ENCODE measurements around the gene MLLT10.

DNA sequence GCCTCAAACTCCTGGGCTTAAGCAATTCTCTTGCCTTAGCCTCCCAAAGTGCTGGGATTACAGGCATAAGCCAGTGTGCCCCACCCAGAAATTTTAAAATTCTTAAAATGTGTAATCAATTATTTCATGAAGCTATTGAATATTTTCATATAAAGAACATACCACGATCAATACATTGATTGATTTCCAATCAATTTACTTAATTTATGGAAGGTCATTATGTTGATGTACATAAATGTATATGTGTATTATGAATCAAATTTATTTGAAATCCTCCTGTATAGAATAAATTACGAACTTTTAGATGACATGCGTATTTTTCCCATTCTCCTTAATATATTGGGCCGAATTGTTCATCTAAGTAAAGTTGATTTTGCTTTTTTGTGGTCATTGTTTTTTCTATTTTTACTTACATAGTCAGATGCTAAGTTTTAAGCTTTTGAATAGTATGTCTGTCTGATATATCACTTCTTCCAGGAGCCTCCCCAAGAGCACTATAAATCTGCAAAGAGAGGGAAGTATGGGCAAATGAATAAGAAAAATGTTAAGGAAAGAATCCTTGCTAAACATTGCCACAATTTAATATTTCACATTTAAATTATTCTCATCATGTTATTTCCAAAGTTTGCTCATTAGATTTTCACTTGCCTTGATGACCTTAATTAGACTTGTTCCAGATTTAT, 43.9 kb upstream of the MLLT10 start:
- TF ChIP-seq, protein P1, sequence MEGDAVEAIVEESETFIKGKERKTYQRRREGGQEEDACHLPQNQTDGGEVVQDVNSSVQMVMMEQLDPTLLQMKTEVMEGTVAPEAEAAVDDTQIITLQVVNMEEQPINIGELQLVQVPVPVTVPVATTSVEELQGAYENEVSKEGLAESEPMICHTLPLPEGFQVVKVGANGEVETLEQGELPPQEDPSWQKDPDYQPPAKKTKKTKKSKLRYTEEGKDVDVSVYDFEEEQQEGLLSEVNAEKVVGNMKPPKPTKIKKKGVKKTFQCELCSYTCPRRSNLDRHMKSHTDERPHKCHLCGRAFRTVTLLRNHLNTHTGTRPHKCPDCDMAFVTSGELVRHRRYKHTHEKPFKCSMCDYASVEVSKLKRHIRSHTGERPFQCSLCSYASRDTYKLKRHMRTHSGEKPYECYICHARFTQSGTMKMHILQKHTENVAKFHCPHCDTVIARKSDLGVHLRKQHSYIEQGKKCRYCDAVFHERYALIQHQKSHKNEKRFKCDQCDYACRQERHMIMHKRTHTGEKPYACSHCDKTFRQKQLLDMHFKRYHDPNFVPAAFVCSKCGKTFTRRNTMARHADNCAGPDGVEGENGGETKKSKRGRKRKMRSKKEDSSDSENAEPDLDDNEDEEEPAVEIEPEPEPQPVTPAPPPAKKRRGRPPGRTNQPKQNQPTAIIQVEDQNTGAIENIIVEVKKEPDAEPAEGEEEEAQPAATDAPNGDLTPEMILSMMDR (IDR thresholded peaks at IDR 0.05; ENCODE audit: borderline replicate concordance, extremely low read depth, low read length, poor library complexity, severe bottlenecking), result no peak
- no peak for TF ChIP-seq EZH2 (IDR thresholded peaks at IDR 0.05; ENCODE audit: borderline replicate concordance, low read depth, low read length, severe bottlenecking)

Measured in DND-41 (cell line).